GM21529 (cell line): ENCODE measurements around the gene PHC2.

Experiments
- ATAC-seq: cut with Tn5 transposase; IDR thresholded peaks from one replicate; pipeline ENCODE4 v1.9.1; 2021; ENCODE audit not compliant: unreplicated experiment

The PHC2 gene

DNA sequence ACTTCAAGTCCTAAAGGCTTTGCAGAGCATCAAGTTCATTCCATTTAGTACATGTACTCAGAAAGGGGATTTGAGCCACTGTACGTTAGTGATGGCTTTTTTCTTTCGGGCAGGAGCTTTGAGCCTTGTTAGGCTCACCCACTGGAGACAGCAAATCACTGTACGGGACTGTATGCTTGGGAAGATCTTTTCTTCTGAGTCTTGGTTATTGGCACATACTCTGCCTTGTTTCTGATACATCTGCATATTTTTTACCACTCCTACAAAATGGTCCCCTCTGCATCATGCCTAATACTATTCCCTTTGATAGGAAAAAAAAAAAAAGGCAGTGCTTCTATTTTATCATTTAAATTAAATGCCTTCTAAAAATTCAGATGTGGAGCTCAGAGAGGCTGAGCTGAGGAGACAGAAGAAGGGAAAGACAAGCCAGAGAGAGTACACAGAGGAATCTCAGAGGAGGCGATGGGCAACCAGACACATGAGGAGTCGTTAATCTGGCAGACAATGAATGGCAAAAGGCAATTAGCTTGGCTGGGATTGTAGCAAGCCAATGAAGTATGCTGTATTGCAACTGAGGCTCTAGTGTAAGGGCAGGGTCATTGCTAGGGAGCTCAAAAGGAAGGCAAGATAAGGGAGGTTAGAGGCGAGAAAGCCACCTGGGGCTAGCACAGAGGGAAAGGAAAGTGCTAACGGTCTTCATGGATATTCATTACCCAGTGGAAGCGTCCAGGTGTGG lies 39.4 kb downstream of the PHC2 start:
- ATAC-seq: no peak

DNA sequence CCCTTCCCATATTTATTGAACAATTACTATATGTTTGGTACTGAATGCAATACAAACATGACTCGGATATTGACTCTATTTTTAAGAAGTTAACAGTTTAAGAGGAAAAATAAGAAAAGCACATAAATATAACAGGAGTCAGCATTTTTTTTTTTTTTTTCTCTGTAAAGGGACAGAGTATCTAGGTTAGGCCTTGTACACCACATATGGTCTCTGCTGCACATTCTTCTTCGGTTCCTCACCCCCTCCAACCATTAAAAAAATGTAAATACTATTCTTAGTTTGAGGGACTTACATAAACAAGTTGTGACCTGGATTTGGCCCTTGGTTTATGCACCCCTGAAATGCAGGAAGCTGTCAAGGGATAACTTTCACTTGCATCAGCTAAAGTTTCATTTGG lies 40.4 kb downstream of the PHC2 start:
- ATAC-seq: no peak

DNA sequence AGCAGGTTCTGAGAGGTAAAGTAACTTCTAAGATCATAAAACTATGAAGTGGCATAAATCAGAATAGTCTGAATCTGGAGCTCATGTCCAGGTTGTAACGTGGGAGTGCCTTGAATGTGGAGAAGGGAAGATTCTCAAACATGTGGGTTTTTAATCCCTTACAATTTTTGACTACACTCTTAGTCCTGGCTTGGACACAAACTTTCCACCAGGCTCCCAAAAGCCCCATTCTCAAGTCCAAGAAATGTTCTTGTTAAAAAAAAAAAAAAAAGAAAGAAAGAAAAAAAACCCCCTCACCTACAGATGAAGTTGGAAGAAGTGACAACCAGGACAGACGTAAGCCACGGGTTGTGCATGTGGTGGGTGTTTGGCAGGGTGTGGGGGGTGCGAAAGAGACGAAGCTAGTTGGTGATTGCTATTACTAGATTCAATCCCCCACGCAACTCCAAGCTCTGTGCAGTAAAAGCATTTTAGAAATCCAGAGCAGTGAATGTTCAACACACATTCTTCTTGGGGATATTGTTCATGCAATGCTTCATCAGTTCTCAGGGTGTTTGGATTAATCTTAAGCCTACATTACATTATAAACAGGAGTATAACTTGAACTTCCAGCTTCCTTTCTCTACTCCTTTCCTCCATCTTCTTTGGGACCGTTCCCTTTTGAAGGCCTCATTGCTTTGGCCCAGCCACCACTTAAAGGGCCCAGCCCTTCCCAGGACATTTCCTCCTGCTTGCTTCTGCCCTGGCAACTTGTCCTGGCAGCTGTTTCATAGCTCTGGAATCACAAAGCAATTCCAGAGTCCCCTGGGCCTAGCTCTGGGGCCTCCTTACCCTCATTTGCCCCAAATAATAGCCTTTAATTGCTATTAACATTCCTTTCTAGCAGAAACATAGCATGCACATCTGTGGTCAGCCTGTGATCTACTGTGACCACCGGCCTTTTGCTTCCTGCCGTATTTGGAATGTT lies 41.8 kb downstream of the PHC2 start:
- no peak for ATAC-seq

DNA sequence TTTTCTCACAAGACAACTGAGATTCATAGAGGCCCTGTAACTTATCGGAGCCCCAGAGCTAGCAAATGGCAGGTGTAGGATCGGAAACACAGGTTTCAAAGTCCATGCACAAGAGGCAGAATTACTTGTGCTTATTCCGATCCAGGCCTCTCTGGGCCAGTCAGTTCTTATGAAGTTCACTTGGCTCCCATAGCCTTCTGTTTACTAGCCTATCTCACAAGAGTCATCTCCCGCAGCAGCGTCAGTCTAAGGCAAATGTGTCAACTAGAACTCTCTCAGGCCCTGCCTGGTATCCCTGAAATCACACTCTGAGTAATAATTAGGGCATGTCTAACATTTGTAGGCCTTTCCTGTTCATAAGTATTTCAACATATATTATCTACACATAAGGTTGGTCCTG lies 43.3 kb downstream of the PHC2 start:
- ATAC-seq: no peak

DNA sequence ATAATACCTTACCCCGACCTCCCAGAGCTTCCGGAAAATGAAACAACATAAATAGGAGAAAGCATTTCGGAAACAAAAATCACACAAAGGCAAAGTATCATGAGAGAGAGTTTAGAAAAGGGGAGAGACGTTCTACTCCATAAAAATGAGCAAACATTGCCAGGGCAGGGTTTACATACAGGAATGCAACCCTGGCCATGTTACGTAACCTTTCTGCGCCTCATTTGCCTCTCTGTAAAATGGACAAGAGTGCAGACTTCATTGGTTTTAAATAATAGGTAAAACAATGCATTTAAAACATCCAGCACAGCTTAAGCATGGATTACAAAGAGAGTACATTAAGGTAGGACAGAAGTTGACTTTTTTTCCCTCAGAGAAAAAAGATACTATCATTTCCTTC lies 45.6 kb downstream of the PHC2 start:
- no peak for ATAC-seq

DNA sequence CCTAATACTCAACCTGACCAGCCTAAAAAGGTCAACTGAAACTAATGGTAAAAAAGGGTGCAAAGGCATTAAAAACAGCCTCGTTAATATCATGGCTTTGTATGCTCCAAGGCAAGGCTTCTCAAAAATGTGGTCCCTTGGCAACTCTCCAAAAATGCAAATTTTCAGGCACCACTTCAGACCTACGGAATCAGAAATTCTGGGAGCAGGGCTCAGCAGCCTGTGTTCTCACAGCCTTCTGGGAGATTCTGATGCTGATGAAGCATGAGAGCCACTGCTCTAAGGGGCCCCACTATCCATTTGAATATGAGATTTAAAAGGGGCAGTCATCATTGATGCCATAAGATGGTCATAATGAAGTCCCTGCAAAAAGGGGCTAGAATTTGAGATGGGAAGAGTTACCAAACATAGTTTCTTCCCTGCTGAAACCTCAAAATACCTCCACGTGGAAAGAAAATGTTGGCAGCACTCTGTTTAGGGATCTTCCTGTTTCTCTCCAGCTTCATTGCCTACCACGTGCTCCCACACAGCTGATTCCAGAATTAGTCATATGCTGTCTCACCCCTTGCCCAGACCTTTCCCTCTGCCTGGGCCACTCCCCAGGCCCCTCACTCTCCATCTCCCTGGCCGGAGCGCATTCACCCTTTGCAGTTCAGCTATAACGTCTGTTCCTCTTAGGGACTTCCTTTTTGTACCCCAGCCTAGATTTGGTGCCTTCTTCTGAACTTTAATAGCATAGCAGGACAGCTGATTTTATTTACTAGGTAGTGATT lies 46.7 kb downstream of the PHC2 start:
- ATAC-seq: no peak

DNA sequence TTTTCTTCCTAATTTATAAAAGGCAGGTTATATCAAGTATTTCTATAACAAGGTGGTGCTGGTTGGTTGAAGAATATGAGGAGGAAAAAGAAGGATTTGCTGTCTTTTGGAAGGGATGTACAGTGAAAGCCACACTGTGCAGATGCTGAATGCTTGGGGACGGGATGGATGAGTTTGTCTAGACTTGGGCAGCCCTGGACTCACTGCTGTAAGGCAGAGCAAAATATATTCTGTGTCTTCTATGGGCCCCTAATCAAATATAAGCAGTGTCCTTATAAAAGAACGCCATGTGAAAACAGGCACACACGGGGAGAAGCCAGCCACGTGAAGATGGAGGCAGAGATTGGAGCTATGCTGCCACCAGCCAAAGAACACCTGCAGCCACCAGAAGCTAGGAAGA lies 47.4 kb downstream of the PHC2 start:
- no peak for ATAC-seq

DNA sequence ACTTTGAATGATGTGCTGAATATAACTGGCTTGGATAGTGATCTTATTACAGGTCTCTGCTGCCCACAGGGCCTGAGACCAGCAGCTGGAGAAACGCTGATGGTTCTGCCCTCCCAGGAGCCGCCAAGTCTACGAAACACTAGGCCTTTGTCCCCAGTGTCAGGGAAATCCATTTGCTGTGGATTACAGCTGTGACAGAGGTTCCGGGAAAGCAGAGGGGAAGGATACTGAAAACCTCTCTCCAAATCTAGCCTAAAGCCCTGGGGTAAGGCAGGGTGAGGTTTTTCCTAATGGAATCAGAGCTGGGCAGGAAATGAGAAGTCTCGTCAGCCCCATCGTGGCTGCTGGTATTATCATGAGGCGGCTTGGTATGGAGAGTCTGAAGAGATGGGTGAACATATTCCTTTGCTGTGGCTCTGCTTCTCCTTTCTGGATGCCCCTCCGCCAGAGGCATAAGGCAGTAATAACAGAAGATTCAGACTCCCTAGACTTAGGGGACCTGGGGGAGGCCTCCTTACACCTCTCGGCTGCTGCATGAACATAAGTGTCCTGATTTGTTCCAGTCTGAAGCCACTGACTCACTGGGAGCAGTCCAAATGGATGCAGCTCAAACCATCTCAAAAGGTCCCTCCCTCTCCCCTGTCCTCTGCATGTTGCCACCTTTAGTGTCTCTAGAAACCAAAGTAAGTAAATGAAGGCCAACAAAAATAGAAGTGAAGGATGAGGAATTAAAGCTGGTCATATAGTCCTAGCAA lies 48.1 kb downstream of the PHC2 start:
- no peak for ATAC-seq

DNA sequence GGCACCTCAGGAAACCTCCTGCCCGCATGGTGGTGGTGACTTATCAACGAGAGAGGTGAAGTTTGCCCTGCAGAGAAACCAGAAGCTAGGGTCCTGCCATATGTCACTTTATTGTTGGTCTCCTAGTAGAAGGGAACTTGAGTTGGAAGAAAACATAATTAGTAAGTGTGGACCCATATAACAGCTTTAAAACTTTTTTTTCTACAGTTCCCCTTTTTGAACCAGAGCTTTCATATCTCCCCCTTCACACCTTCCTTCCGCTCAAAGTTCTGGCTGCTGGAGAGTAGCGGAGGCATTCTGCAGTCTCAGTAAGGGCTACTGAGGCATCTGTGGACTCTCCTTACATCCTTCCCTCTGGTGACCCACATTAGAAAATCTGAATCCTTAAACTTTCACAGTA lies 48.9 kb downstream of the PHC2 start:
- ATAC-seq: no peak

DNA sequence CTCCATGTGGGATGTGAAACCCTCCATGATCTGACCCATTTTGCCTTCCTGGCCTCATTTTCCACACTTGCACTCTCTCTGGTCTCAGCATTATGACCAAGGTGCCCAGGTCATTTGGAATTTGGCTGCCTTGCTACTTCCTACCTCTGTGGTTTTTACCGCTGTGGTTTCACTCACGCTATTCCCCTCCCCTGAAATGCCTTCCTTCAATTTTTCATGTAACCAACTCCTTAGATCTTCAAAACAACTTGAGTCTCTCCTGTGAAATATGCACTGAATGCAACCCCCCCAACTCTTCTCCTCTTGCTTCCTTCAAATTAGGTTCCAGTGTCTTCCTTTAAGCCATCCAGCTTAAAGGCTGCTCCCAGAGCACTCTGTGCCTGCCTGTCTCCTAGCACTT lies 50.1 kb downstream of the PHC2 start:
- ATAC-seq: no peak

DNA sequence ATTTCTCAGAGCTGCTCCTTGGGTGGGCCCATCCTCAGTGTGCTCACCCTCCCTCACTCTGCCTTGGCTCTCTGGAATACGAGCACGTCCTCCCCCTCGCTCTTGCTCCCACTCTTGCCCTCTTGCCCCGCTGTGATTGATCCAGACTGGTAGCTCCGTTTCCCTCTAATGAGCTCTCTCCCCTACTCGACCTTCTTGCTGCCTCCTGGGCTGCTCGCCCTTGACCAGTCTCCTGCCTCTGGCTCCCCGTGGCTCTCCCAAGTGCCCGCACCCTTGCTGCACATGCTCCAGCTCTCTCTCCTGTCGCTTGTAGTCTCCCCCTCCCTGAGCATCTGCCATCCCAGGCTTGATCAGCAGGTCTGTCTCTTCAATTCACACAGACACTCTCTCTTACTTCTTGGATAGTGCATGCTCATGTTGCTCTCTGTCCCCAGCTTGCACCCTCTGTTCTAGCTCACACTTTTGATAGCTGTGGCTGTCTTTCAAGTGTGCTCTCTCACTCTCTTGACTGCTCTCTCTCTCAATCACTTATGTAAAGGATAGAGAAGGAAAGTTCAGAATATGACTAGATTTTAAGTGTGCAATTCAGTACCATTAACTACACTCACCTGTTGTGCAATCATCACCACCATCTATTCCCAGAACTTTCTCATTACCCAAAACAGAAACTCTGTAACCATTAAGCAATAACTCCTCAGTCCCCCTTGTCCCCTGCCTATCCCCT lies 51.1 kb downstream of the PHC2 start:
- no peak for ATAC-seq

DNA sequence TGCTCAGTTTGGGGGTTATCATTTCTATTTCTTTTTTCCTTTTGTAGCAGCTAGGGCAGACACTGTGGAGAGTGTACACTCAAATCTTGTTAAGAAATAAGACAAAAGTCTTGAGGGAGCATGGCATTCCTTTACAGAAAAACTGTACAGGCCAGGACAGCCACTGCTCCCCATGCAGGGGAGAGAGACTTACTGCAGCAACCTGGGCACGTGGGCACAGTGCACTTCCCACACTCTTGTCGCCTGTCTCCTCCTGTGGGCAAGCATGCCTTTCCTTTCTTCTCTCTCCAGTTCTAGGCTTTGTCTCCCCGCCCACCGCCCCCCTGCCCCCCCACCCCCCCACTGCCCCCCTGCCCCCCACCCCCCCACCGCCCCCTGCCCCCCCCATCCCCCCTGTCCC lies 51.9 kb downstream of the PHC2 start:
- ATAC-seq: no peak

DNA sequence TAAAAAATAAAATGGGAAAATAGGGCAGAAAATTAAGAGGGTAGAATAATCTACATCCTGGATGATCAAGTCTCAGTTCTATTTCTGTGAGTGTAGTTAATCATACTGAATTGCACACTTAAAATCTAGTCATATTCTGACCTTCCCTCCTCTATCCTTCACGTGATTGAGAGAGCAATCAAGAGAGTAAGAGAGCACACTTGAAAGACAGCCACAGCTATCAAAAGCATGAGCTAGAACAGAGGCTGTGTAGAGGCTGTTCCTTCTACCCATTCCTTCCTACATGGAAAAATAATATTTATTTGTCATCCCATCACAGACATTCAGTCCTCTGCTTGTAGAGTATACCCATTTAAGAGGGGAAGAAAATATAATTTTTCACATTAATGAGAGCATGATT lies 52.4 kb downstream of the PHC2 start:
- no peak for ATAC-seq

DNA sequence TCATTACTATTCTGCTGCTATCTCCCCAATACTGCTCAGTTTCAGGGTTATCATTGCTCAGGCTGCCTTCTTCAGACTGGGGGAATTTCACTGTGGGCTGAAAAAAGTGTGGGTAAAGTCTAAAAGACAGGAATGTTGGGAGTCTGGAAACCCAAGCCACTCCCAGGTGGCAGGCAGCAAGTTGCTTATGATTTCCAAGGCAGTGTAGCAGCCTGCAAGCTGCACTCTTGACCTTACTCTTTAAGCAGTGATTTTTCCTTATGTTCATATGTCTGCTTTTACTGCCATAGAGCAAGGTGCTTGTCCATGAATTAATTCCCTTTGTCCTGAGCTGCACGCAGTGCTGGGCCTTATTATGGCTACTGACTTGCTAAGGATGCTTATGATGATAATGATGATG lies 53.1 kb downstream of the PHC2 start:
- no peak for ATAC-seq

DNA sequence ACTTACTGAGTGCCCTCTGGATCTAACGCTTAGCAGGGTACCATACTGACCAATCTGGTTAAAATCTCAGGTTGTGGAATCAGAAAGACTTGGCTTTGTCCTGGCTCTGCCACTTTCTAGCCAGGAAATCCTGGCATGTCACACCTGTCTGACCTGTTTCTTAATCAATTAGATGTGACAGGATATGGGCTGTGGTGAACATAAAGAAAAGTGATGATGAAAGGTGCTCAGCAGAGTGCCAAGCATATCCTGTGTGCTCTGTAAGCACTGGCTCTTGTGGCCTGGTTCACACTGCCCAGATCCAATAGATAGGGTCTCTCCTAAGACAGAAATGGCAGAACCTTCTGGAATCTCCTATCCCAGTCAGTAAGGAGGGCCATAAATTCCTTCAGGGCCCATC lies 53.9 kb downstream of the PHC2 start:
- no peak for ATAC-seq

DNA sequence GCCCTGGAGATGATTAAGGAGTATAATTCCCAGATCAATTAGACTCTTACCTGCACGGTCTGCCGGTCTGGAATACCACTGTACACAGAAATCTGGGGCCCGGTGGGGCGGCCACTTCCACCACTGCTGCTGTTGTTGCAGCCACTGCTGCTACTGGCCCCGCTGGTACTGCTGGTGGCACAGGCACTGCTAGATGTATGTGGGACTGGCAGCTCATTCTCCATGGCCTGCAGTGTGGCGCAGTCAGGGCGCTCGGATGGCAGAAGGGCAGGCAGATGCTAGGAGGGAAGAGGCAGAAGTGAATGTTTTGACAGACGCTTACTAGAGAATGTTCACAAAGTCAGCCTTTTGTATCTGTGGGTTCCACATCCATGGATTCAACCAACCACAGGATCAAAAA lies 55.6 kb downstream of the PHC2 start:
- no peak for ATAC-seq

DNA sequence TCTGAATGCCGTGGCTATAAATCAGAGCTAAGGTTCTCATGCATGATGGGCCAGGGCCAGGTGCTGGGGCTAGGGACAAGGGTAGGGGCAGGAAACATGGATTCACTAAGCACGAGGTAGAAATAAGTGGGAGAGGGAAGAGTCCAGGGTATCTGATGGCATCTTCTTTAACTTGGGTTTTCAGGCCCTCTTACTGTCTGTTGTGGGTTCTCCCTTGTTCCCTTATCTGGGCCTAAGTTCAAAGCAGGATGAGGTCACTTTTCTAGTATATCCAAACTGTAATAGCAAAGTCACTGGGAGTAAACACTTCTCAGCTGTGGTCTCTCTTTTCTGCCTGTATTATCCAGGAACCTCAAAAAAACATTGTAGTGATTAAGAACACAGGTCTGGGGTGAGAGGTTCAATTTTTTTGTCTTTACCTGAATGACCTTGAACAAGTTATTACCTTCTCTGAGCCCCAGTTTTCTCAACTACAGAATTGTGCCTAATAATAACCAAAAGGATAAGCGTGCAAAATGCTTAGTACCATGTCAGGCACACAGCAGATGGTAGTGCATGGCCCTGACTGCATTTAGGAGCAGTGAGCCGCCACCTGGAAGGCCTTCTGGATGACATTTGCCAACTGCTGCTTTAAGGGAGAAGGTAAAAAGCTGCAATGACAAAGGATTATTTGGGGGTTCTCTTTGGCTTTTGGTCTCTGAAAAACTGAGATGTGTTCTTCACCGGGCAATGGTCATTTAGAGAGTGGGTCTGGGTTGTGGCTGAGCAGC lies 56.4 kb downstream of the PHC2 start:
- ATAC-seq: no peak

DNA sequence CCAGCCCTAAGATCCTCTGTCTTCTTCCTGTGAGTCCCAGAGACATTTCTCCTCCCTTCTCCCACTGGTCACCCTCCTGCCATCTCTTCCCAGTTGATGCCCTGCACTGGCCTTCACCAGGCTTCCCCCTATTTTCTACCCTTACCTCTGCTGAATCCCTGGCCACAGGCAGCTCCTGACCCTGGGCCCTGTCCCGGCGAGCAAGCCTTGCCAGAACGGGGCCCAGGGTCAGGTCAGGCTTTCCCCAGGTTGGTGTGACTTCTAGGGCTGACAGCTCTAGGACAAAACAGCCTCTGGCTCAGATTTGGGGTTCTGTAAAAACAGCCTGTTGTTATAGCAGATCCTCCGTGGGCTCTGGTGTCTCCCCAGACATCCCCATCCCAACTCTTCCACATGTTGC lies 57.3 kb downstream of the PHC2 start:
- no peak for ATAC-seq

DNA sequence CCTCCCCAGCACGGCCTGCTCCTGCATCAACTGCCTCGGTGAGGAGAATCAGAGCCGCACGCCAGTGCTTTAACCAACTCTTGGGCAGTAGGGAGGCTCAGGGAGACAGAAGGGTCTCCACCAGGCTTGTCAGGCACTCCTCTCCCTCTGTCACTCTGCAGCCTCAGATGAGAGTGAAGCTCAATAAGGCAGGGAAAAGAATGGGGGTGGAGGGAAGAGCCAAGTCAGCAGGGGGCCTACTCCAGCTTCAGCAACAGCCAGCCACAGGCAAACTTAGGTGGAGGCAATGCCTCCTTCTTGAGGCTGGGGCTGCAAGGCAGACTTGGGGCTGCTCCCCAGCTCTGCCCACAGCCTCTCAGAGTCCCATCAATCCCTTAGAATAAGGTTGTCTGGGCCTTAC lies 58.2 kb downstream of the PHC2 start:
- ATAC-seq: no peak
